ENCODE measurements around the gene TCEAL3.
"Not testable (repeated sequence)": the region's sequence is repeated elsewhere in the genome, so short reads cannot be mapped to it uniquely, and the experiment has no call there.

Gene TCEAL3

GRCh38 chrX:103628386-103629317, 20.9 kb downstream of the TCEAL3 start, which contains the start of gene TCEAL1:
TCEAL1 (plus strand) TSS chrX:103628975; CDS start chrX:103629917, 942 bp downstream.
- DNase-seq = peak; percentile 48 to 54

- peak; percentile 40 for DNase-seq
Measured at GRCh38 chrX:103629318-103630170, 21.8 kb downstream of the TCEAL3 start.

- no peak for DNase-seq
Measured at GRCh38 chrX:103630171-103630511, 22.4 kb downstream of the TCEAL3 start.

- DNase-seq = no peak
Measured at GRCh38 chrX:103631145-103631544, 23.4 kb downstream of the TCEAL3 start.

GRCh38 chrX:103635436-103635835, 27.7 kb downstream of the TCEAL3 start:
- DNase-seq = no peak

GRCh38 chrX:103637604-103638338, 30.0 kb downstream of the TCEAL3 start:
- no peak for DNase-seq

GRCh38 chrX:103638479-103639346, 30.9 kb downstream of the TCEAL3 start:
- DNase-seq = not testable (repeated sequence)

- DNase-seq = no peak
Measured at GRCh38 chrX:103640401-103641155, 32.8 kb downstream of the TCEAL3 start.

- DNase-seq = no peak
Measured at GRCh38 chrX:103644125-103644524, 36.4 kb downstream of the TCEAL3 start.

- DNase-seq = no peak
Measured at GRCh38 chrX:103647630-103648029, 39.9 kb downstream of the TCEAL3 start.

- DNase-seq = no peak
Measured at GRCh38 chrX:103651151-103651773, 43.5 kb downstream of the TCEAL3 start.

GRCh38 chrX:103655230-103656000, 47.7 kb downstream of the TCEAL3 start:
- DNase-seq = not testable (repeated sequence)

- no peak for DNase-seq
Measured at GRCh38 chrX:103656617-103657016, 48.9 kb downstream of the TCEAL3 start.

GRCh38 chrX:103657066-103657465, 49.3 kb downstream of the TCEAL3 start:
- DNase-seq = not testable (repeated sequence)

- DNase-seq = no peak
Measured at GRCh38 chrX:103658681-103659433, 51.1 kb downstream of the TCEAL3 start.

GRCh38 chrX:103659460-103659859, 51.7 kb downstream of the TCEAL3 start:
- not testable (repeated sequence) for DNase-seq

All from activated T-cell treated with anti-CD3 and anti-CD28 coated beads, Interleukin-2, amount 50 U/mL, for 48 hours (primary cell).